Endometrial microvascular endothelial cells (primary cell): Measurements from ENCODE around the gene NUP98. TPM values are rescaled to one million over a fixed set of nuclear protein-coding genes. Genes with fewer than 3 reads are reported as not detected.
"Not testable (repeated sequence)": the region's sequence is repeated elsewhere in the genome, so short reads cannot be mapped to it uniquely, and the experiment has no call there.

Experiments used
- in situ Hi-C: cut with HindIII; loops from 2 replicates; pipeline ENCODE4 v1.10.0; 2017; ENCODE audit warnings: low sequenced_read_pairs, low pct_unique_long_range_greater_than_20kb; ENCODE audit errors: inconsistent ontology term
- total RNA-seq: library from RNA; depleted of rRNA; stranded (reverse); fragments of >200 nt; gene quantifications from one replicate; pipeline ENCODE4 v1.2.3, GENCODE V29; 2015; ENCODE audit errors: inconsistent ontology term

The NUP98 gene
- total RNA-seq, 1 donor from 2014 or later: 131 TPM

GRCh38 chr11:3766836-3767235, 30.5 kb downstream of the NUP98 start:
- in situ Hi-C loops: not testable (repeated sequence)

- in situ Hi-C loops: no loop called here
These were observed 33.1 kb downstream of the NUP98 start for GRCh38 chr11:3764266-3764665.

GRCh38 chr11:3755151-3755550, 42.2 kb downstream of the NUP98 start:
- in situ Hi-C loops: no loop called here

- in situ Hi-C loops: no loop called here
These were observed 44.2 kb downstream of the NUP98 start for GRCh38 chr11:3753110-3753509.

- in situ Hi-C loops: no loop called here
These were observed 49.6 kb downstream of the NUP98 start for GRCh38 chr11:3747704-3748103.

GRCh38 chr11:3745161-3745560, 52.2 kb downstream of the NUP98 start:
- in situ Hi-C loops: no loop called here

GRCh38 chr11:3738723-3739122, 58.6 kb downstream of the NUP98 start:
- in situ Hi-C loops: no loop called here

GRCh38 chr11:3738241-3738640, 59.1 kb downstream of the NUP98 start:
- in situ Hi-C loops: no loop called here

GRCh38 chr11:3737386-3737933, 59.9 kb downstream of the NUP98 start:
- in situ Hi-C loops: no loop called here

- in situ Hi-C loops: no loop called here
These were observed 60.5 kb downstream of the NUP98 start for GRCh38 chr11:3736816-3737215.

- in situ Hi-C loops: no loop called here
These were observed 61.5 kb downstream of the NUP98 start for GRCh38 chr11:3735827-3736226.

GRCh38 chr11:3732671-3733436, 64.5 kb downstream of the NUP98 start:
- in situ Hi-C loops: no loop called here

GRCh38 chr11:3723014-3723708, 74.2 kb downstream of the NUP98 start:
- in situ Hi-C loops: no loop called here

- in situ Hi-C loops: no loop called here
These were observed 75.3 kb downstream of the NUP98 start for GRCh38 chr11:3722100-3722499.

GRCh38 chr11:3720997-3721396, 76.4 kb downstream of the NUP98 start:
- in situ Hi-C loops: no loop called here

- in situ Hi-C loops: no loop called here
These were observed 85.1 kb downstream of the NUP98 start for GRCh38 chr11:3712274-3712673.

GRCh38 chr11:3710485-3711259, 86.7 kb downstream of the NUP98 start:
- in situ Hi-C loops: no loop called here

GRCh38 chr11:3709977-3710376, 87.4 kb downstream of the NUP98 start:
- in situ Hi-C loops: no loop called here

- in situ Hi-C loops: no loop called here
These were observed 90.2 kb downstream of the NUP98 start for GRCh38 chr11:3707176-3707575.
